GM12891 (cell line): ENCODE measurements around the gene PCNX4.

Source experiments
- PAX5 ChIP-seq: IDR thresholded peaks from 2 replicates; pipeline ENCODE4 v1.6.1; 2011; ENCODE audit warnings: low read length, moderate library complexity, mild to moderate bottlenecking; ENCODE audit not compliant: insufficient read depth, severe bottlenecking
- POLR2A ChIP-seq: IDR thresholded peaks from 2 replicates; pipeline ENCODE4 v1.6.1; 2011; ENCODE audit warnings: low read depth, low read length, control low read depth
- POLR2AphosphoS5 ChIP-seq: IDR thresholded peaks from 2 replicates; pipeline ENCODE4 v1.6.1; 2011; ENCODE audit warnings: low read depth, low read length, control low read depth
- POU2F2 ChIP-seq: IDR thresholded peaks from 2 replicates; pipeline ENCODE4 v1.6.1; 2011; ENCODE audit warnings: low read depth, mild to moderate bottlenecking, control low read depth, low read length, moderate library complexity
- SPI1 ChIP-seq: IDR thresholded peaks from 2 replicates; pipeline ENCODE4 v1.6.1; 2011; ENCODE audit warnings: low read depth, low read length, control low read depth
- TAF1 ChIP-seq: IDR thresholded peaks from 2 replicates; pipeline ENCODE4 v1.6.1; 2011; ENCODE audit warnings: low read depth, low read length, control low read depth

- no peak for TF ChIP-seq POLR2A
- no peak for TF ChIP-seq POLR2AphosphoS5
- TF ChIP-seq TAF1: no peak
- TF ChIP-seq POU2F2: no peak
- TF ChIP-seq SPI1: no peak
- TF ChIP-seq PAX5: no peak
Observed at GRCh38 chr14:60051721-60052221, 40.0 kb upstream of the PCNX4 start.
